ENCODE data around the gene NUBP2. TPM values are rescaled to one million over a fixed set of nuclear protein-coding genes. Genes with fewer than 3 reads are reported as not detected.

Gene NUBP2
- total RNA-seq, 1 experiment from 2014 or later = 95.1 TPM

DNA sequence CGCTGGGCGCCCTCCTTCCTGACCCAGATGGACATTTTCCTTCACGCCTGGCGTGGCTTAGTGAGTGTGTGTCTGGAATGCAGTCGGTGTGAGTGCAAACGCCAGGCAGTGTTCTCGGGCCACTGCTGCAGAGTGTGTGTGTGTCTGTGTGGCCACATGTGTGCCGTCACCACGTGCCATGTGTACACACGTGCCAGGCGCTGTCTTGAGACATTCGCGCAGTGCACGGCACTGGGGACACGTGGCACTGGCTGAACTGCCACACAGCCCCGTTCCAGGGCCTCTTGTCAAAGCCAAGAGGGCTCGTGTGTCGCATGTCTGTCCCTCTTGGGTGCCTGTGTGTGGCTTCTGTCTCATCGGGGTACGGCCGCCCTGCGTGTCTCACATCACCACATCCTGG is 47.9 kb upstream of the NUBP2 start:
- TF ChIP-seq, protein P1, sequence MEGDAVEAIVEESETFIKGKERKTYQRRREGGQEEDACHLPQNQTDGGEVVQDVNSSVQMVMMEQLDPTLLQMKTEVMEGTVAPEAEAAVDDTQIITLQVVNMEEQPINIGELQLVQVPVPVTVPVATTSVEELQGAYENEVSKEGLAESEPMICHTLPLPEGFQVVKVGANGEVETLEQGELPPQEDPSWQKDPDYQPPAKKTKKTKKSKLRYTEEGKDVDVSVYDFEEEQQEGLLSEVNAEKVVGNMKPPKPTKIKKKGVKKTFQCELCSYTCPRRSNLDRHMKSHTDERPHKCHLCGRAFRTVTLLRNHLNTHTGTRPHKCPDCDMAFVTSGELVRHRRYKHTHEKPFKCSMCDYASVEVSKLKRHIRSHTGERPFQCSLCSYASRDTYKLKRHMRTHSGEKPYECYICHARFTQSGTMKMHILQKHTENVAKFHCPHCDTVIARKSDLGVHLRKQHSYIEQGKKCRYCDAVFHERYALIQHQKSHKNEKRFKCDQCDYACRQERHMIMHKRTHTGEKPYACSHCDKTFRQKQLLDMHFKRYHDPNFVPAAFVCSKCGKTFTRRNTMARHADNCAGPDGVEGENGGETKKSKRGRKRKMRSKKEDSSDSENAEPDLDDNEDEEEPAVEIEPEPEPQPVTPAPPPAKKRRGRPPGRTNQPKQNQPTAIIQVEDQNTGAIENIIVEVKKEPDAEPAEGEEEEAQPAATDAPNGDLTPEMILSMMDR (conservative IDR thresholded peaks at IDR 0.05; ENCODE audit: low read depth, low read length) = no peak
- TF ChIP-seq EZH2 (IDR thresholded peaks at IDR 0.05; ENCODE audit: low read length, unreplicated experiment) = no peak
- TF ChIP-seq EZH2phosphoT487 (IDR thresholded peaks at IDR 0.05; ENCODE audit: borderline replicate concordance, low read length) = no peak
- intact Hi-C loops (cut with micrococcal nuclease) = no loop called here
- no peak overlapping the region for H3K27ac ChIP-seq (ENCODE audit: low read length)
- no peak overlapping the region for H3K9ac ChIP-seq (ENCODE audit: low read length)
- DNase-seq (no peak), ATAC-seq (no peak)
- peaks cover 4% of the 10 kb centered on the region for H3K36me3 ChIP-seq (ENCODE audit: low read depth, low read length)
- no peaks in the 10 kb centered on the region for H4K20me1 ChIP-seq (ENCODE audit: low read length)
- H3K27me3 ChIP-seq (ENCODE audit: low read length) = no peaks in the 10 kb centered on the region
- no peak overlapping the region for H2AFZ ChIP-seq (ENCODE audit: low read length)
- H3K79me2 ChIP-seq (ENCODE audit: low read length) = no peaks in the 10 kb centered on the region
- H3F3A ChIP-seq (ENCODE audit: low read length, unreplicated experiment) = no peaks in the 10 kb centered on the region
- H3K4me3 ChIP-seq (ENCODE audit: low read length) = no peak overlapping the region
- H3K9me2 ChIP-seq (replicated peaks; ENCODE audit: low read length) = no peaks in the 10 kb centered on the region
- ChIA-PET POLR2A (ENCODE audit: unreplicated experiment) (no interaction called here), CTCF (no interaction called here)
- H3K4me1 ChIP-seq (ENCODE audit: insufficient read depth, low read length) = no peaks in the 10 kb centered on the region
- no peaks in the 10 kb centered on the region for H3K9me3 ChIP-seq (ENCODE audit: low read length)
- BruUV-seq (replicated peaks) = no TSS peak
- H3K4me2 ChIP-seq (ENCODE audit: low read length) = no peak overlapping the region

DNA sequence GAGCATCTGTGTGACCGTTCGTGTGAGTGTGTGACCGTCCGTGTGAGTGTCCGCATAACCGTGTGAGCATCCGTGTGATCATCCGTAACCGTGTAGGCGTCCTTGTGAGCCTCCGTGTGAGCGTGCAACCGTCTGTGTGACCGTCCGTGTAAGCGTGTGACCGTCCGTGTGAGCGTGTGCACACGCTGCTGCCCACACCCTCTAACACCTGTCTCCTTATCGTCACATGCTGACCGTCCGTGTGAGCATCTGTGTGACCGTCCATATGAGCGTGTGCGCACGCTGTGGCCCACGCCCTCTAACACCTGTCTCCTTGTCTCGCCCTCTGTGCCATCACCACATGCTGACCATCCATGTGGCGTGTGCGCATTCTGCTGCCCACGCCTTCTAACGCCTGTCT is 42.5 kb upstream of the NUBP2 start:
- Histone ChIP-seq H3K4me3 (ENCODE audit: low read length) (no peak overlapping the region), H3F3A (ENCODE audit: low read length, unreplicated experiment) (no peaks in the 10 kb centered on the region), H3K79me2 (ENCODE audit: low read length) (no peaks in the 10 kb centered on the region), H3K4me2 (ENCODE audit: low read length) (no peak overlapping the region), H3K36me3 (ENCODE audit: low read depth, low read length) (no peaks in the 10 kb centered on the region), H3K9me2 (replicated peaks; ENCODE audit: low read length) (no peaks in the 10 kb centered on the region), H3K4me1 (ENCODE audit: insufficient read depth, low read length) (no peaks in the 10 kb centered on the region), H3K27ac (ENCODE audit: low read length) (no peak overlapping the region), H3K27me3 (ENCODE audit: low read length) (no peaks in the 10 kb centered on the region), H3K9me3 (ENCODE audit: low read length) (no peaks in the 10 kb centered on the region), H2AFZ (ENCODE audit: low read length) (no peak overlapping the region), H4K20me1 (ENCODE audit: low read length) (no peaks in the 10 kb centered on the region), H3K9ac (ENCODE audit: low read length) (no peak overlapping the region)
- intact Hi-C loops (cut with micrococcal nuclease) = no loop called here
- no peak for ATAC-seq
- no TSS peak for BruUV-seq (replicated peaks)
- no peak for DNase-seq
- TF ChIP-seq, protein P1 (conservative IDR thresholded peaks at IDR 0.05; ENCODE audit: low read depth, low read length) = no peak
- no peak for TF ChIP-seq EZH2 (IDR thresholded peaks at IDR 0.05; ENCODE audit: low read length, unreplicated experiment)
- no peak for TF ChIP-seq EZH2phosphoT487 (IDR thresholded peaks at IDR 0.05; ENCODE audit: borderline replicate concordance, low read length)
- CTCF ChIA-PET = no interaction called here
- POLR2A ChIA-PET (ENCODE audit: unreplicated experiment) = no interaction called here

DNA sequence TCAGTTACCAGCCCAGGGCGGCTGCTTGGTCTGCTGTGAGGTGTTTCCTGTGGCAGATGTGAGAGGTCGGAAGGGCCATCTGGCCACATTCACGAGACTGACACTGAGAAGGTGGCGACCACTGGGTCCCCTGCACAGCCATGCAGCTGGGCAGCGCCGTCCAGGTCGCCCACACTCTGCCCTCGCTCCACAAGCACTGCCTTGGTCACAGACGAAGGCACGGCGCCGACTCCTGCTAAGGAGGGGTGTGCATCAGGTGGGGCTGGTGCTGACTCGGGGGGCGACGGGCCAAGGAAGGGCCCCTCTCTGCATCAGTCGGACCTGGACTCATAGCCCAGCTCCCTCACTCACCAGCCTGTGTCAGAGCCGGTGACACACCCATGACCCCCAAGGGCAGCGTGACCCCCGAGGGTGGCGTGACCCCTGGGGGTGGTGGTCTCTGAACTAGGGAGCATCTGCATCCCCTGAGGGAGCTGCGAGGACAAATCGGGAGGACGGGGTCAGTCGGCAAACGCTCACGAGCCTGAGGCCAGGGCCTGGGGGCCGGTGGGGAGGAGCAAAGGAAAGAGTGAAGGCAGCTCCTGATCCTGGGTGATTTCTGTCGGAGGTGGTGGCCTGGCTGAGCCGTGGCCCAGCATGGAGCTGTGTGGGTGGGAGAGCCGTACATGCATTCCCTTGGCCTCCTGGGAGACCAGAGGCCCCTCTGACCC is 41.8 kb upstream of the NUBP2 start:
- intact Hi-C loops (cut with micrococcal nuclease) = no loop called here
- Histone ChIP-seq H3K4me1 (ENCODE audit: insufficient read depth, low read length) (no peaks in the 10 kb centered on the region), H3K36me3 (ENCODE audit: low read depth, low read length) (no peaks in the 10 kb centered on the region), H2AFZ (ENCODE audit: low read length) (no peak overlapping the region), H3K79me2 (ENCODE audit: low read length) (no peaks in the 10 kb centered on the region), H3F3A (ENCODE audit: low read length, unreplicated experiment) (no peaks in the 10 kb centered on the region), H3K9me2 (replicated peaks; ENCODE audit: low read length) (no peaks in the 10 kb centered on the region), H3K9ac (ENCODE audit: low read length) (no peak overlapping the region), H3K4me2 (ENCODE audit: low read length) (no peak overlapping the region), H4K20me1 (ENCODE audit: low read length) (no peaks in the 10 kb centered on the region), H3K27ac (ENCODE audit: low read length) (no peak overlapping the region), H3K27me3 (ENCODE audit: low read length) (no peaks in the 10 kb centered on the region), H3K4me3 (ENCODE audit: low read length) (no peak overlapping the region), H3K9me3 (ENCODE audit: low read length) (no peaks in the 10 kb centered on the region)
- ChIA-PET POLR2A (ENCODE audit: unreplicated experiment) (no interaction called here), CTCF (no interaction called here)
- no TSS peak for BruUV-seq (replicated peaks)
- DNase-seq (no peak), ATAC-seq (no peak)
- TF ChIP-seq, protein P1 (conservative IDR thresholded peaks at IDR 0.05; ENCODE audit: low read depth, low read length) = no peak
- no peak for TF ChIP-seq EZH2 (IDR thresholded peaks at IDR 0.05; ENCODE audit: low read length, unreplicated experiment)
- TF ChIP-seq EZH2phosphoT487 (IDR thresholded peaks at IDR 0.05; ENCODE audit: borderline replicate concordance, low read length) = no peak

Data from PC-3 (cell line).